Natural killer cell (primary cell): ENCODE data around the gene DUSP10. TPM values are rescaled to one million over a fixed set of nuclear protein-coding genes. Genes with fewer than 3 reads are reported as not detected.

ENCODE experiments used
- ATAC-seq, 3 donors: fragments of 150-1000 bp in 2 of 3; fragments of 200-7000 bp in 1 of 3; cut with Tn5 transposase; 1 replicate in 1 of 3; 2 replicates in 2 of 3; pipeline ENCODE4 v1.10.0; 2021; ENCODE audit warnings: mild to moderate bottlenecking in 2 of 3, moderate library complexity in 2 of 3
- DNase-seq, 2 donors: peaks; one replicate each; pipeline versions ENCODE4 v3.0.0 to v3.0.0-alpha.2; 2013 to 2021; ENCODE audit warnings: mixed read lengths in 1 of 2
- H3K27ac ChIP-seq: one replicate; pipeline ENCODE4 v1.5.1; 2013; ENCODE audit warnings: mild to moderate bottlenecking, low read length
- H3K27me3 ChIP-seq: one replicate; pipeline ENCODE4 v1.6.1; 2013; ENCODE audit warnings: low read length; ENCODE audit not compliant: control insufficient read depth, insufficient read depth
- H3K36me3 ChIP-seq: one replicate; pipeline ENCODE4 v1.6.1; 2013; ENCODE audit warnings: low read length; ENCODE audit not compliant: control insufficient read depth, insufficient read depth
- H3K4me1 ChIP-seq: one replicate; pipeline ENCODE4 v1.6.1; 2013; ENCODE audit warnings: low read length; ENCODE audit not compliant: control insufficient read depth, insufficient read depth
- H3K4me3 ChIP-seq: one replicate; pipeline ENCODE4 v1.5.1; 2013; ENCODE audit warnings: low read length
- H3K9me3 ChIP-seq: one replicate; pipeline ENCODE4 v1.6.1; 2013; ENCODE audit warnings: low read length; ENCODE audit not compliant: control insufficient read depth, insufficient read depth
- H3K27ac Mint-ChIP-seq, 2 donors: one replicate each; pipeline ENCODE4 v1.8.0; 2022; ENCODE audit warnings: mild to moderate bottlenecking in 2 of 2, mixed read lengths in 2 of 2, moderate library complexity in 1 of 2
- H3K27me3 Mint-ChIP-seq, 2 donors: one replicate each; pipeline ENCODE4 v1.8.0; 2022; ENCODE audit warnings: low read depth in 2 of 2, mixed read lengths in 2 of 2
- H3K36me3 Mint-ChIP-seq: one replicate; pipeline ENCODE4 v1.8.0; 2022; ENCODE audit warnings: mixed read lengths
- H3K4me1 Mint-ChIP-seq, 2 donors: one replicate each; pipeline ENCODE4 v1.8.0; 2022; ENCODE audit warnings: mixed read lengths in 2 of 2
- H3K4me3 Mint-ChIP-seq: one replicate; pipeline ENCODE4 v1.8.0; 2022; ENCODE audit warnings: mild to moderate bottlenecking, moderate library complexity, mixed read lengths
- H3K9me3 Mint-ChIP-seq, 2 donors: one replicate each; pipeline ENCODE4 v1.8.0; 2022; ENCODE audit warnings: mixed read lengths in 2 of 2
- CTCF ChIP-seq: fragments of 200-600 bp; IDR thresholded peaks from one replicate; pipeline ENCODE4 v1.8.0; 2022; ENCODE audit warnings: antibody characterized with exemption
- WGBS: methylation state at CpG from one replicate; pipeline ENCODE4 v1.1.7; 2013; ENCODE audit warnings: missing lambda C conversion rate; ENCODE audit not compliant: insufficient coverage; 5-methylcytosine and 5-hydroxymethylcytosine counted together
- intact Hi-C: fragments of 100-400 bp; cut with micrococcal nuclease; formaldehyde crosslinking; loops from one replicate; pipeline ENCODE4 v1.14.2; 2022
- total RNA-seq, 4 donors: library from RNA; stranded (reverse); fragments of 120-200 nt in 1 of 4; gene quantifications; one replicate each; pipeline versions ENCODE4 v1.2.3 to v1.2.4, GENCODE V29; 2013 to 2022

The DUSP10 gene
- total RNA-seq = 100 to 1,000 TPM; 109 to 231 (median 210) TPM
- total RNA-seq (2013) = 35.4 TPM

GRCh38 chr1:221741703-221742554 is at the start of gene DUSP10:
Gene DUSP10 (minus strand): TSS chr1:221742089. CDS start chr1:221739744, 2,345 bp downstream.
- intact Hi-C loops = loop anchor here (1.0 to 10.0 kb wide), 9 partner anchors 15 to 223 kb away; no protein-coding TSS in a partner anchor
- H3K27me3 Mint-ChIP-seq = no peaks in the 10 kb centered on the region
- no peak for TF ChIP-seq CTCF
- no peaks in the 10 kb centered on the region for H3K9me3 Mint-ChIP-seq
- Histone ChIP-seq H3K36me3 (peaks cover 20% of the 10 kb centered on the region), H3K27ac (peak within 1 kb of the TSS; percentile 99), H3K4me1 (peaks cover 41% of the 10 kb centered on the region), H3K4me3 (peak within 1 kb of the TSS; percentile 83), H3K27me3 (no peaks in the 10 kb centered on the region), H3K9me3 (no peaks in the 10 kb centered on the region)
- H3K27ac Mint-ChIP-seq = no peak within 1 kb of the TSS
- H3K36me3 Mint-ChIP-seq = peaks cover 24% of the 10 kb centered on the region
- DNase-seq (peak; percentile 98 to 99), ATAC-seq (peak; percentile 78 to 92 (median 79))
- peaks cover 10 to 11% of the 10 kb centered on the region in 2 donors for H3K4me1 Mint-ChIP-seq
- no peak within 1 kb of the TSS for H3K4me3 Mint-ChIP-seq
- WGBS = under 1% methylated on average over 44 of the region's 44 CpGs

- H3K4me1 Mint-ChIP-seq = peaks cover 14 to 23% of the 10 kb centered on the region in 2 donors
- no peaks in the 10 kb centered on the region for H3K36me3 Mint-ChIP-seq
- H3K9me3 Mint-ChIP-seq = no peaks in the 10 kb centered on the region
- no peak for DNase-seq
- Histone ChIP-seq H3K36me3 (no peaks in the 10 kb centered on the region), H3K9me3 (no peaks in the 10 kb centered on the region), H3K27ac (no peak overlapping the region), H3K27me3 (no peaks in the 10 kb centered on the region), H3K4me1 (peaks cover 19% of the 10 kb centered on the region), H3K4me3 (no peak overlapping the region)
- H3K27ac Mint-ChIP-seq = peak overlapping the region in 1 of 2 donors; percentile 4
- H3K27me3 Mint-ChIP-seq = no peaks in the 10 kb centered on the region
- no peak for ATAC-seq
- intact Hi-C loops = no loop called here
- no peak for TF ChIP-seq CTCF
- H3K4me3 Mint-ChIP-seq = no peak overlapping the region
- WGBS = 99% methylated on average over 6 of the region's 6 CpGs
Observed at GRCh38 chr1:221788466-221788865, 46.6 kb upstream of the DUSP10 start.

GRCh38 chr1:221786647-221787046 is 44.8 kb upstream of the DUSP10 start:
- no peak overlapping the region for H3K4me3 ChIP-seq
- H3K27ac ChIP-seq = no peak overlapping the region
- Mint-ChIP-seq H3K4me1 (peaks cover 22 to 38% of the 10 kb centered on the region in 2 donors), H3K9me3 (no peaks in the 10 kb centered on the region), H3K27ac (no peak overlapping the region), H3K4me3 (no peak overlapping the region), H3K36me3 (no peaks in the 10 kb centered on the region), H3K27me3 (no peaks in the 10 kb centered on the region)
- no peaks in the 10 kb centered on the region for H3K9me3 ChIP-seq
- DNase-seq = no peak
- H3K36me3 ChIP-seq = no peaks in the 10 kb centered on the region
- H3K4me1 ChIP-seq = peaks cover 29% of the 10 kb centered on the region
- no peak for TF ChIP-seq CTCF
- WGBS = 96% methylated on average over 5 of the region's 5 CpGs
- ATAC-seq = no peak
- intact Hi-C loops = no loop called here
- H3K27me3 ChIP-seq = no peaks in the 10 kb centered on the region
